T-helper 22 cell (primary cell): Measurements from ENCODE around the gene IL1RAPL2.
"Not testable (repeated sequence)": the region's sequence is repeated elsewhere in the genome, so short reads cannot be mapped to it uniquely, and the experiment has no call there.

Experiments
- DNase-seq: peaks from one replicate; pipeline ENCODE4 v3.0.0-alpha.2; 2020; ENCODE audit warnings: low read depth

IL1RAPL2 gene

DNA sequence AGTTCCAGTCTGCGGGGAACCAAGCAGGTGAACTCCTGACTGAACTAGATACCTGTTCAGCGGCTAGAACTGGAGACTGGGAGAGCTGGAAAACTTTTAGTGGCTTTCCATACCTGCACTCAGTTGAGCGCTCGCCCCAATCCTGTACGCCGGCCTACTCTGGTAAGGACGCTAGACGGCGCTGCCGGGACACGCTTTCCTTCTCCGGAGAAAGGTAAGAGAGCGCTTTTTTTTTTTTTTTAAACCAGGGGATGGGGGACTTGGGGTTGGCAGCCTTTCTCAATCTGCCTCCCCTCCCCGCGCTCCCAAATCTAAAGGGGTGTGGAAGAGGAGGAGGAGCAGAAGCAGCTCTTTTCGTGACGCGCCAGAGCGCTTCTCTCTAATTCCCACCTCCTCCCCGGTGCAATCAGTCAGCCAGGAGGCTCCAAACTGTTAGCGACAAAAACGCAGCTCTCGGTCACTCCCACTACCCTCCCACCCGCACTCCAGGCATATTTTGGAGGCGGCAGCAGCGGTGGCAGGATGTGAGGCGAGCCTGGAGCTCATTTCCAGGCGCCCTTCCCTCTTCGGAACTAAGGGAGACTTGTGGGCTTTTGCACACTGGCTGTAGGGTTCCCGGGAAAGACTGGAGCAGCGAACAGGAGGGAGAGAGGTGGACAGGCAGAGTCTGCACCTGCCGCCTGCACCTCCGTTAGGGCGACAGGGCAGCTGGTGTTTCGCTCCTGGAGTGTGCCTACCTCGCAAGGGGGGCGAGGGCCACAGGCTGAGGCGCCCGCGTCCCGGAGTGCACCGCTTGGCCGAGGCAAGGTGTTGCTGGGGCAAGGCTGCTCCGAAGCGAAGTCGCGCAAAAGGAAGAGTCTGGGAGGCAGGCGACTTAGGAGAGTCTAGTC is at the start of gene IL1RAPL2:
IL1RAPL2 (plus strand) TSS at position 409 of the 890 bp plus-strand sequence.
- no peak for DNase-seq

DNA sequence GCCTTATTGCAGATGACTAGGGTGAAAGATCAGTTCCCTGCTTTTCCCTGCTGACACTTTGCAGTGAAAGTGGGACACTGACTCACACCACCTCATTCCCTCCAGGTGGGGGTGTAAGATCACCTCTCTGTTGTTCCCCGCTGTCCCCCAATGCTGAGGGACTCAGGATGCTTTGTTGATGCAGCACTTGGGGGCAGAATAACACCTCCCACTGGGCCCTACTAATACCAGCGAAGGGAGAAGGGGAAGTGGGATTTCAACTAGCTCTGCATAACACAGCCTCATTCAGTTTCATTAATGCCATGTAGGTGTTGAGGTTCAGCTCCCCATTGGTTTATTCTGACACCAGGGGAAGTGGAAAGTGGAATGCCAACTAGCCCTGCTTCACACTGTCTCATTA is 43.6 kb upstream of the IL1RAPL2 start:
- DNase-seq: no peak

DNA sequence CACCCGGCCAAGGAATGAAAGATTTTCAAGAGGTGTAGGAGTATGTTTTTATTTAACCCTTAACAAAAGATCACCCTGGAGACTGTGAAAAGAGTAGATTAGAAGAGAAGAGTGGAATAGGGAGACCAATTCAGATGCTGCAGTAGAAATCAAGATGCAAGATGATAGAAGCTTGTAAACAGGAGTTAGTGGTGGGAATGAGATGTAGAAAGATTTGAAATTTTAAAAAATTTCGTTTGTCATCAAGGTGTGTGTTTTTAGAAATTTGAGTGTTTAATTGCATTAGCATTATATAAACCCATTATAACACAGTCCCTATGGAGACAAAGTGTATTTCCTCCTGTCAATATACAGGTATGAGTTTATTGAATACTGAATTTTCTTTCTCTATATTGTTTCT is 42.1 kb upstream of the IL1RAPL2 start:
- DNase-seq: no peak

DNA sequence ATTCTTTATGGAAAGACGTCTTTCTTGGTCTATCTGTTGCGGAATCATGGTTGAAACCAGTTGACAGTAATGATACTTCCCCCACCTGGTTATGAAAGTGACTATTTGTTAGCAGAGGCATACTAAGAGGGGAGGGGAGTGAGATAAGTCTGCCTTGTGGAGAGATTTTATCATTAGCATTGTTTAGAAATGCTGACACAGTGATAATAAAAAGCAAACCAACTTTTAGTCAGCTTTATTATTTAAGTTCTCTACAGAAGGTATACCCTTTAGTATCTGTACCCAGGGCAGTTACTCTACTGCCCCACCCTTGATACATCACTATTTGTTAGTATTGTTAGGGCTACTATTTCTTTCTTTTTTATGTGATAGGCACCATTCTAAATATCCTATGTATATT is 26.9 kb upstream of the IL1RAPL2 start:
- no peak for DNase-seq

DNA sequence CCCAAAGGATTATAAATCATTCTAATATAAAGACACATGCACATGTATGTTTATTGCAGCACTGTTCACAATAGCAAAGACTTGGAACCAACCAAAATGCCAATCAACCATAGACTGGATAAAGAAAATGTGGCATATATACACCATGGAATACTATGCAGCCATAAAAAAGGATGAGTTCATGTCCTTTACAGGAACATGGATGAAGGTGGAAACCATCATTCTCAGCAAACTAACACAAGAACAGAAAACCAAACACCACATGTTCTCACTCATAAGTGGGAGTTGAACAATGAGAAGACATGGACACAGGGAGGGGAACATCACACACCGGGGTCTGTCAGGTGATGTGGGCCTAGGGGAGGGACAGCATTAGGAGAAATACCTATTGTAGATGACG is 23.6 kb upstream of the IL1RAPL2 start:
- not testable (repeated sequence) for DNase-seq

DNA sequence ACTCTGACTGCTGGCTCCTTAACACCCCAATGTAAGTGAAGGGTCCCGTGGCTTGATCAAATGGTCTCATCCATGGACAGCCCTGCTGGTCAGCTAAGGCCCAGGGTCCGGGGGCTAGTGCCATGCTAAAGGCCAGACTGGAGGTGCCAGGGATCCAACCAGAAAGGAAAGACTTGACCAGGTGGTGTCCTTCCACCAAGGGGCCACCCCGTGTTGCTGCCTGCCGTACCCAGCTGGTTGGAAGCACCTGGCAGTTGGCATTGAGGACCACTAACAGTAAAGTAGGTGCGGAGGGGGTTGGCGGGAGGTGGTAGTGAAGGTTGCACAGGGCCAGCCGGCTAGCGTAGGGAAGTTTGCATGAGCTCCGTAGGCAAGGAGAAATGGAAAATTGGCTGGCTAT is 1.7 kb upstream of the IL1RAPL2 start:
- no peak for DNase-seq

DNA sequence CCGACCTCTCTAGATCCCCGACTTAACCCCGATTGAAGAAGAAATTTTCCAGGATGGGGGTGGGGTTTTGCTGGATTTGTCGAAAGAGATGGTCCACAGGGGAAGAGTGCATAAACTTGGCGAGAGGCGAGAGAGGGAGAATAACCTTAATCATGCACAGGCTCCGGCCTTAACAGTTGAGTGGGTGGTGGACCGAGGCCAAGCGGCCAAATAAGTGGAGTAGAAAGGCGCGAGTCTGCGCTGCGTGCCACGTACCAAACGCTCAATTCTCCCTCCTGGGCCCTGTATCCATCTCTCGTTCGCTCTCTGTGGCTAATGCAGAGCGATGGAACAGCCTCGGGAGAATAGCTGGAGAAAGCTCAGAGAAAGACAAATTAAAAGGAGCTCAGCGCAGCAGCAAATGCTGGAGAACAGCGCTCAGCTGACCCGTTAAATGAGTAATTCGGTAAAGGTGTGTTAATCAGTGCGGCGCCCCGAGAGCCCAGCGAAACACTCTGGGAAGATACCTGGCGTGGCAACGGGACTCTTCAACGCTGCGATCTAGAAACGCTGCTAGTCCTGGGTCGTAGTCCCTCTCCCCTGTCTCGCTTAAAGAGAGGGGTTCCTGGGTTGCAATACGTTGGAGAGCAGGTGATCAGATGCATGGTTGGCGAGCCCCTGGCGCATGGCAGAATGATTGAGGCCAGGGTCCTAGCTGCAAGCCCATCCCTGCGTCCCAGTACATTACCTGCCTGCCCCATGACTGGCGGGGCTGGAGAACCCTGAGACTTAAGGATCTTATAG is 887 bp upstream of the IL1RAPL2 start:
- DNase-seq: no peak

DNA sequence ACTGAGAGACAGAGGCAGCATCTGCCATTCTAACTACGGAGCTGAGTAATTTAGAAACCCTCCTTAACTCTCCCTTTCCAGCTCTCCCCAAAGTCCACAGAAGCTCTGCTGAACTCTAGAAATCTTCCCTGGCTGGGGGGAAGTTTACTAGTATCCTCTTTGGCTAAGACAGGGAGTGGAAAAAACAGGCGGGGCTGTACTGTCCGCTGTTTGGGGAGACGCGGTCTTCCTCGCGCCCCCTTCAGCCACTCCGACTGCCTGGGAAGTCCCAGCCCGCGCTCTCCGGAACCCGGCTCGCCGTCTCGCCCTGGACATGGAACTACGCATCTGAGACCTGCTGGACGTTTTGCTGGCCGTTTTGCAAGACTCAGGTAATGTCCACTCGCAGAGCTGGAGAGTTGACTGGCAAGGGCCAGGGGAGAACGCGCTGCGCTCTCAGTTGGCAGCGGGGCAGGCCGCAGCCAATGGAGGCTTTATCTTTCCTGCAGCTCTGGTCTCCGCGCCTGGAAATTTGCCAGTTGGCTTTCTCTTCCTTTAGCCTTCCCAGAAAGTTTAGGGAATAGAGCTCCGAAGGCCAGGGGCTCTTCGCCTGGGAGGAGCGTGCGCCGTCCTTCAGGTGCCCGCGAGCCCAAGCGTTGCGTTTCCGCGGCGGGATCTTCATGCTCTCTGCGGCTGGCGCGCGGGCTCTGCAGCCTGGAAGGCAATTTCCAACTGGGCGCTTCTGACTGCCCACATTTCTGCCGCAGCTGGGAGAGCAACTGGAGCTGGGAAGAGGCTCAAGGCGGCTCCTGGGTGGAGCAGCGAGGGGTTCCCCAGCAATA is 892 bp downstream of the IL1RAPL2 start:
- no peak for DNase-seq

DNA sequence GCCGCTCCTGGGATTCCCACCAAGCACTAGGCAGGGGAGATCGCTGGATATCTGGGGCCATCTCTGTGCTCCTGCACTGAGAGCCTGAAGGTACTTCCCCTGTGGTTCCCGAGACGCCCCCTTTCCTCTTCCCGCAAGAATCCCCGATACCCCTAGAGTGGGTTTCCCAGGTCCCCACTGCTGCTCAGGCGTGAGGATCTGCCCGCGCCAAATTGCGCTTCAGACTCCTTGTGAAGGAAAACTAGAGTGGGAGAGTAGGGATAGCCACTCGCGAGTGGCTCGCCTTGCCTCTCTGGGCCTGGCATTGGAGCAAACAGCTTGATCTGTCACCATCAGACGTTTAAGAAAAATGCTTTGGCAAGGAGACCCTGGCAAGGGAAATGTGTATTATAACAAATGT is 1.5 kb downstream of the IL1RAPL2 start:
- no peak for DNase-seq

DNA sequence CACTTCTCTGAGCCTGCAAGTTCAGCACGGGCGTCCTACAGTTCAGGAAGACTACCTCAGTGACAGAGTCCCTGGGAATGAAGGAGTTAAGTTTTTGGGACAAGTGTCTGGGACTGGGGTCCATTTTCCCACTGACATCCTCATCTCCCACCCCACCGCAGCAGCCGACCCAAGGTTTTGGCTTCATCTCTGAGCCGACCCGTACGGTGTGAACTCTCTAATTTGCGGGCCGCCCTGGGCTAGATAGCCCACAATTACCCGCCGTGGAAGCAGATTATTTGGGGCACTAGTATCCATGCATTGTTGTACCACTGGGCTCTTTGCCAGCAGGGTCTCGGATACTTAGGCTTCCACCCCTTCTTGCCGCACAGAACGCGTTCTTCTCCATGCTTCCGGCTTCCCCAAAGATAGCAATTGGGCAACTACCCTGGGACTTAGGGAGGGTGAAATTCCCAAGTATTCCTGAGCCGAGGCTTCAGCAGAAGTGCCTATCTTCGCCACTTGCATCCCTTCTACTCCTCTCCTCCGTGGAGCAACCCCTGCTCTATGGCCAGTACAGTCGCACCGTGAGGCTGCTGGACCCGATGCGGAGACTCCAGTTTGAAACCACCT is 2.4 kb downstream of the IL1RAPL2 start:
- DNase-seq: no peak

DNA sequence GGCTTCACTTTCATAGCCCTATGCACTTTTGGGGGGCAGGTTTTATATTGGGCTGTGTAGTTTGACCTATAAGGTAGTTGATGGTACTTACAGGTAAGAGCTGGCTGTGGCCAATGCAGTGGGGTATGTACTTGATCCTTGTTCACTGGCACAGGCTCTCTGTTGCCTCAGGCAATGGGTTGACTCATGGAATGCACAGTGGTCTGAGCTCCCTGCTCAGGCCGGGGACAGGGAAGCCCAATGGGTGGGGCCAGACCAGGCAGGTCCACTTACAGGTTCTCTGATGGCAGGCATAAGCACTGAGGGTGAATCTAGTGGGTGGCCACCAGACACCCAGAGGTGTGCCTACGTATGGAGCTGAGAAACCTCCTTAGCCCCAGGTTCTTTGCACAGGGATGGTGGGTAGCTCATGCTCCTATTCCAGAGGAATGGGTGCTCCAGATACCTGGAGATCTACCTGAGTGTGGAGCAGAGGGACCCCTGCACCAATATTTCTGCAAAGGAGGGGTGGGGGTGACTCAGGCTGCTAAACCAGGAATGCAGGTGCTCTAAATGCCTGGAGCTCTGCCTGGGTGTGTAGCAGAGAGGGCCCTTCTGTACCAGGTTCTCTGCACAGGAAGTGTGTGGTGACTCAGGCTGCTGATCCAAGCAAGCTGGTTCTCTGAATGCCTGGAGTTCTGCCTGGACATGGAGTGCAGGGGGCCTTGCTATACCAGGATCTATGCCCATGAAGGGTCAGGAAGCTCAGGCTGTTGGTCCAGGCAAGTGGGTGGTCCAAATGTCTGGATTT is 52.3 kb downstream of the IL1RAPL2 start:
- no peak for DNase-seq

DNA sequence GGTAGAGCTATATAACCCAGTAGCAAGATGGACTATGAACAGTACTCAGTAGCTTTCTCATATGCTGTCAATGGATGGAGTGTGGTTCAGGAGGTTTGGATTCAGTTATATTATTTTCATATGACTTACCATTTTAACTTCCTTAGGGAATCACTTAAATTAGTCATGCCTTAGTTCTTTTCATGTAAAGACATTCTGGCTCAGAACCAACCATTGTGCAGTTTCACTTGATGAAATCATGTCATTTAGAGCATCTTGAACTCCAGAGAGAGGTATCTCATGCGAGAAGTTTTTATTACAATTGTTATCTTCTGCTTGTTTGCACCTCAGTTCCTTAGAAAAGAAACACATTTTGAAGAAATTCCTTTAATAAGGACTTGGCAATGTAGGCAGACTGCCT is 55.8 kb downstream of the IL1RAPL2 start:
- DNase-seq: no peak

DNA sequence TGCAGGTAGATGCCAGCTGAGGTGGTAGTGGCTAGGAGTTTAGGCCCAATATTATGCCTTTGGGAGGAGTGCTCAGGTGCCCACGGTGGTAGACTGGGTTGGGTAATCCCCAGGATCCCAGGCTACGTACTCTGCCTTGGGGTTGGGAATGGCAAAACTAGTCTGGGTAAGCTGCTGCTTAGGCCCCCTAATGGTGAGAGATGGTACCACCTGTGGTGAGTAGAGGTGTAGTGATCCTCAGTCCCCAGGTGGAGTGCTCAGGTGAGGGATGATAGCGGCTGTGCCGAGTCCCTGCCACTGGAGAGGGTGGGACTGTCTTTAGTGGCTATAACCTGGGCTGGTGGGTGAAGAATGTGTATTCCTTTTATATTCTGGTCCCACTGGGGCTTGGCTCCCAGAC is 75.2 kb downstream of the IL1RAPL2 start:
- no peak for DNase-seq

DNA sequence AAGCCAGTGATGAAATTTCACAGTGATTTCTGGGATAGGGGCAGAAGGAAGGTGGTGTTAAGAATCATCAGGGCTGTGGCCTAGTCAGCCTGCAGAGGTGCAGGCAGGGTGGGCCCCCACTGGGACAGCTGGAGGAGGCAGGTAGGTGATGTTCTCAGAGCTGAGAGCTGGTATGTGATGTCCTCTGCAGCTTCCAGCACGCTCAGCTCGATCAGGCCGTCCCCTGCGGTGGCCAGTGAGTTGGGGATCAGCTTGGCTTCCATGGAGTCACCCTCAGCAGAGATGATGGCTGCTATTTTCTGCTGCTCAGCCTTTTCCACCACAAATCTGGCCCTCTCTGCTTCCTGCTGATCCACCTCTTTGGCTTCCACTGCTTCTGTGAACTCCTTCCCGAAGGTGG is 81.1 kb downstream of the IL1RAPL2 start:
- DNase-seq: no peak

DNA sequence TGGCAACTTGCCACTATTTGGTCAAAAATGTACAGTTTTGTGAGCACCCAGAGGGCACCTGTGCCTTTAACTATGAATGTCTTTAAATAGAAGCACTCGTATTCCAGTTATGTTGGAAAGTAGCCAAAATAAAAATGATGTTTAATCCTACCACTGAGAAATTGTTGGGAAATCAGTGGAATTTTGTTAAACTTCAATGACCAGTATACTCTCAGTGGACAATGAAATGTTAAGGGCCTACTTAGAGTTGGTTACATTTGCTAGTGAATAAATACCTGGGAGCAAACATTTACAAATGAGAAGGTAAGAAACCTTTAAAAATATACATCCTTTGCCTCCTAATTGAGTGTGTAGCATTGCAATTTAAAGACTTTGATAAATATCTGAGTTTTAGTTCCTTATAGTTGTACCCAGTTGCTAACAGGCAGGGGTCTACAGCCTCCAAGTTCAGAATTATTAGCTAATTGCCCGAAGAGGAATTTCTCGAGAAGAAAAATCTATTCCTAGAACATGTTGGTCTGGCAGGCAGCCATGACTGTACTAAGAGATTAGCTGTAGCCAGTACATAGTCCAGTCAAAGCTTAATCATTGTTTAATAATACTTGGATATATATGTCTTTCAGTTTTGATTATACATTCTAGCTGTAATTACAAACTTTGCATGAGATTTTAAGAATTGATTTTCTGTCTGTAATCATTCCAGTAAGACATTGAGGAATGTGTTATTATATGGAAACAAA is 93.2 kb downstream of the IL1RAPL2 start:
- no peak for DNase-seq

DNA sequence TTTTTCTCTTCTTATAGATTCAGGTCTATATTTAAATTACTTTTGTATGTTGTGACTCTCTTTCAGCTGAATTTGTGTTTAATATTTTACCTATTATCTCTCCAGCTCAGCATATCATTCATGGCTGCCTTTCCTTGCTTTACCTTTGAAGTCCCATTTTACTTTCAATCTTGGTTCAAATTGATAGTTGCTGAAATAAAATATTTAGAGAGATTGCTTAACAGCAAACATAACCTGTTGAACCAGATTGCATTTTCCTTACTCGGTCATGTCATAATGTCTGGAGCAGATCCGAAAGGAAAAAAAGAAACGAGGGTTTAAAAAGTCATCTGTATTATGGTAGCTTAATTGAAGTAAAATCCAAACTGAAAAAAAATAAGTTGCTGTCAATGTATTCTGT is 94.1 kb downstream of the IL1RAPL2 start:
- no peak for DNase-seq

DNA sequence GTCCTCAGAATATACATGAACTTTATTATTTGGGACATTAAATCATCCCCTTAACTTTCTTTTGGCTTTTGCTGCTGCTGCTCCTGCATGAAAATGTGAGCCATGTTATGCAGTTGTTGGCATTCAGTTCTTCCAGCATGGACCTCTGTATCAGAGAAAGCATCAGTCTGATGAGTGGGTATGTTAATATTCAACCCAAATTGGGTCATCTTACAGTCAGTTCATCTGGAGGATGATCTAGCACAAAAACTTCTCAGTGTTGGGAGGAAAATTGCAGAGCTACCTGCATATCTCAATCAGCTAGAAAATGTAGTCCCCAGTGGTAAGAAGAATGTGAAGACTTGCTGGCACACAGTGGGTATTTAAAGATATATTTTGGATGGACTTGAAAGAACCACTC is 96.7 kb downstream of the IL1RAPL2 start:
- no peak for DNase-seq

DNA sequence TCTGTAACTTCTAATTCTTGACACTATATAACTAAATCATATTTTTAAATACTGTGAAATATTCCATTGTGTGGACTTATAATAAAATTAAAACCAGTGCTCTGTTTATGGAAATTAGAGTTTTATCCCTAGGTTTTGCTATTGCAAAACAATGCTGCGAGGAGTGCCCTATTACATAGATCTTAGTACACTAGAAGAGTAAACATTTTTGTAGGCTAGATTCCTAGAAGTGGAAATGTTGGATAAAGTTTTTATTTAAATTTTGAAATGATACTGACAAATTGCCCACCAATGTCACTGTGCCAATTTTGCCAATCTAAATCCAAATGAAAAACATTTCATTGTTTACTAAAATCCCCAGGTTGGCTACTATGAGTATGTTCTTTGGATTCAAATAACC is 99.7 kb downstream of the IL1RAPL2 start:
- DNase-seq: no peak

DNA sequence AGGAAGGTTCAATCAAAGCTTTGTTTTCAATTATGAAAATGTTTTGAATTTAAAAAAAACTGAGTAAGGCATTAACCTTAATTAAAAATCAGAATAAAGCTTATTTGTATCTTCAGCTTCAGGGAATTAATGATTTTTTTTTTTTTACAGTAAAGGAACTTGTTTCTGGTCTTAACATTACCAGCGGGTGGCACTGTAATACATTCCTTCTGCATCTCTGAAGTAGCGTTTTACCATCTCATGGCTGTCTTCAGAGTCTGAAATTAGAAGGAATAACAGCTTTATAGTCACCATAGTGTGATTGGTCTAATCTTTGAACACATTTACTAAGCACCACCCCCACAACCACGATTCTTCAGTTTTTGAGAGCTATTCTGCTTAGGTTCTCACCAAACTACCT is 102.6 kb downstream of the IL1RAPL2 start:
- no peak for DNase-seq

DNA sequence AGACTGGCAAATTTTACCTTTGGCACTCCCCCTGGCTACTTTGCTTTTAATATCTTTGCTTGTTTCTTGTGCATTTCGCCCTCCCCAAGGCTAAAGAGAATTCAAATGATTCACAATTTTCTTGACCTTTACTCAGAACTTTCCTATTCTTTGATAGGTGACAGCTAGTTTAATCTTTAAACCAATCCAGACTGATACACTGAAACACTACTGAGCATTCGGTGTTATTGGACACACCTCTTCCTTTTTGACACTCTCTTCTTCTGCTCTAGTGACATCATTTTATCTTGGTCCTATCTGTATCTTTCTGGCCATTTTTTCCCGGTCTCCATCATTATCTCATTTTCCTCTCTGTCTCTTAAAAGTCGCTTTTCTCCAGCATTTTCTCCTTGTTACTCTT is 103.1 kb downstream of the IL1RAPL2 start:
- no peak for DNase-seq

DNA sequence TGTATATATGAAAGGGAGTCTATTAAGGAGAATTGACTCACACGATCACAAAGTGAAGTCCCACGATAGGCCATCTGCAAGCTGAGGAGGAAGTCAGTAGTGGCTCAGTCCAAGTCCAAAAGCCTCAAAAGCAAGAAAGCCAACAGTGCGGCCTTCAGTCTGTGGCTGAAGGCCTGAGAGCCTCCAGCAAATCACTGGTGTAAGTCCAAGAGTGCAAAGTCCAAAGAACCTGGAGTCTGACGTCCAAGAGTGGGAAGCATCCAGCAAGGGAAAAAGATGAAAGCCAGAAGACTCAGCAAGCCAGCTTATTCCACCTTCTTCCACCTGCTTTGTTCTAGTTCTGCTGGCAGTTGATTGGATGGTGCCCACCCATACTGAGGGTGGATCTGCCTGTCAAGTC is 104.1 kb downstream of the IL1RAPL2 start:
- DNase-seq: no peak
